Left ventricle myocardium inferior (tissue), 1 donor: ENCODE measurements around the gene COL5A2. TPM values are rescaled to one million over a fixed set of nuclear protein-coding genes. Genes with fewer than 3 reads are reported as not detected.

ENCODE experiments used
- DNase-seq: peaks from one replicate; pipeline ENCODE4 v3.0.0-alpha.2; 2020
- H3K27ac ChIP-seq: fragments of 200-600 bp; replicated peaks from 2 replicates; pipeline ENCODE4 v1.8.0; 2021
- H3K27me3 ChIP-seq: fragments of 200-600 bp; 2 replicates; pipeline ENCODE4 v1.8.0; 2021; ENCODE audit warnings: low read depth
- H3K36me3 ChIP-seq: fragments of 200-600 bp; 2 replicates; pipeline ENCODE4 v1.8.0; 2021
- H3K4me1 ChIP-seq: fragments of 200-600 bp; 2 replicates; pipeline ENCODE4 v1.8.0; 2021
- H3K4me3 ChIP-seq: fragments of 200-600 bp; 2 replicates; pipeline ENCODE4 v1.8.0; 2021; ENCODE audit warnings: mild to moderate bottlenecking, moderate library complexity
- H3K9me3 ChIP-seq: fragments of 200-600 bp; replicated peaks from 2 replicates; pipeline ENCODE4 v1.8.0; 2021
- CTCF ChIP-seq: fragments of 200-600 bp; IDR thresholded peaks from 2 replicates; pipeline ENCODE4 v1.8.0; 2021; ENCODE audit warnings: antibody characterized with exemption, mild to moderate bottlenecking, borderline replicate concordance
- intact Hi-C: fragments of 100-400 bp; cut with micrococcal nuclease; formaldehyde crosslinking; loops from one replicate; pipeline ENCODE4 v1.11.0; 2022
- total RNA-seq: library from RNA; stranded (reverse); fragmentation: NEBNext Ultra II Directional; extraction: Animal tissue kit (Norgen Biotek cat#: 25700); gene quantifications from one replicate; pipeline ENCODE4 v1.2.1, GENCODE V29; 2021
- donor health status: DM: no; HTN: yes; CAD: no; lungs with severe emphysema.

COL5A2 gene
- total RNA-seq, 1 donor from 2014 or later = 9.3 TPM

- Histone ChIP-seq H3K9me3 (no peaks in the 10 kb centered on the region), H3K4me1 (peaks cover 4% of the 10 kb centered on the region), H3K36me3 (peaks cover 17% of the 10 kb centered on the region), H3K27me3 (no peaks in the 10 kb centered on the region), H3K4me3 (no peak overlapping the region), H3K27ac (no peak overlapping the region)
- no peak for DNase-seq
- intact Hi-C loops = no loop called here
- TF ChIP-seq CTCF = no peak
These were observed 167.2 kb downstream of the COL5A2 start for GRCh38 chr2:189012351-189012750.

GRCh38 chr2:189010536-189010935, 169.0 kb downstream of the COL5A2 start:
- H3K36me3 ChIP-seq = peaks cover 26% of the 10 kb centered on the region
- intact Hi-C loops = no loop called here
- no peak for TF ChIP-seq CTCF
- DNase-seq = no peak
- H3K27me3 ChIP-seq = no peaks in the 10 kb centered on the region
- no peak overlapping the region for H3K4me3 ChIP-seq
- no peaks in the 10 kb centered on the region for H3K9me3 ChIP-seq
- no peak overlapping the region for H3K27ac ChIP-seq
- peaks cover 4% of the 10 kb centered on the region for H3K4me1 ChIP-seq

- Histone ChIP-seq H3K4me3 (no peak overlapping the region), H3K27ac (no peak overlapping the region), H3K4me1 (no peaks in the 10 kb centered on the region), H3K36me3 (peaks cover 26% of the 10 kb centered on the region), H3K27me3 (no peaks in the 10 kb centered on the region), H3K9me3 (no peaks in the 10 kb centered on the region)
- no peak for DNase-seq
- no peak for TF ChIP-seq CTCF
- intact Hi-C loops = no loop called here
These were observed 170.9 kb downstream of the COL5A2 start for GRCh38 chr2:189008555-189009262.

- Histone ChIP-seq H3K36me3 (peaks cover 59% of the 10 kb centered on the region), H3K9me3 (no peaks in the 10 kb centered on the region), H3K4me1 (no peaks in the 10 kb centered on the region), H3K4me3 (no peak overlapping the region), H3K27me3 (no peaks in the 10 kb centered on the region), H3K27ac (no peak overlapping the region)
- no peak for DNase-seq
- no peak for TF ChIP-seq CTCF
- intact Hi-C loops = no loop called here
These were observed 177.5 kb downstream of the COL5A2 start for GRCh38 chr2:189002079-189002478.

- no peak overlapping the region for H3K27ac ChIP-seq
These were observed 179.3 kb downstream of the COL5A2 start for GRCh38 chr2:189000221-189000620.

More at GRCh38 chr2:189000221-189000620, 179.3 kb downstream of the COL5A2 start:
- intact Hi-C loops = no loop called here
- no peak for DNase-seq
- Histone ChIP-seq H3K4me1 (no peaks in the 10 kb centered on the region), H3K36me3 (peaks cover 65% of the 10 kb centered on the region), H3K9me3 (no peaks in the 10 kb centered on the region), H3K27me3 (no peaks in the 10 kb centered on the region), H3K4me3 (no peak overlapping the region)
- TF ChIP-seq CTCF = no peak
